Measurements from ENCODE around the gene FAM184A. TPM values are rescaled to one million over a fixed set of nuclear protein-coding genes. Genes with fewer than 3 reads are reported as not detected.

FAM184A gene
- total and polyA plus RNA-seq, 10 of the 15 experiments (the other 5 are each of a cell fraction or from before 2014, with no cell fraction given): 0.15 to 0.23 TPM; not detected in 8

- TF ChIP-seq, protein P1, sequence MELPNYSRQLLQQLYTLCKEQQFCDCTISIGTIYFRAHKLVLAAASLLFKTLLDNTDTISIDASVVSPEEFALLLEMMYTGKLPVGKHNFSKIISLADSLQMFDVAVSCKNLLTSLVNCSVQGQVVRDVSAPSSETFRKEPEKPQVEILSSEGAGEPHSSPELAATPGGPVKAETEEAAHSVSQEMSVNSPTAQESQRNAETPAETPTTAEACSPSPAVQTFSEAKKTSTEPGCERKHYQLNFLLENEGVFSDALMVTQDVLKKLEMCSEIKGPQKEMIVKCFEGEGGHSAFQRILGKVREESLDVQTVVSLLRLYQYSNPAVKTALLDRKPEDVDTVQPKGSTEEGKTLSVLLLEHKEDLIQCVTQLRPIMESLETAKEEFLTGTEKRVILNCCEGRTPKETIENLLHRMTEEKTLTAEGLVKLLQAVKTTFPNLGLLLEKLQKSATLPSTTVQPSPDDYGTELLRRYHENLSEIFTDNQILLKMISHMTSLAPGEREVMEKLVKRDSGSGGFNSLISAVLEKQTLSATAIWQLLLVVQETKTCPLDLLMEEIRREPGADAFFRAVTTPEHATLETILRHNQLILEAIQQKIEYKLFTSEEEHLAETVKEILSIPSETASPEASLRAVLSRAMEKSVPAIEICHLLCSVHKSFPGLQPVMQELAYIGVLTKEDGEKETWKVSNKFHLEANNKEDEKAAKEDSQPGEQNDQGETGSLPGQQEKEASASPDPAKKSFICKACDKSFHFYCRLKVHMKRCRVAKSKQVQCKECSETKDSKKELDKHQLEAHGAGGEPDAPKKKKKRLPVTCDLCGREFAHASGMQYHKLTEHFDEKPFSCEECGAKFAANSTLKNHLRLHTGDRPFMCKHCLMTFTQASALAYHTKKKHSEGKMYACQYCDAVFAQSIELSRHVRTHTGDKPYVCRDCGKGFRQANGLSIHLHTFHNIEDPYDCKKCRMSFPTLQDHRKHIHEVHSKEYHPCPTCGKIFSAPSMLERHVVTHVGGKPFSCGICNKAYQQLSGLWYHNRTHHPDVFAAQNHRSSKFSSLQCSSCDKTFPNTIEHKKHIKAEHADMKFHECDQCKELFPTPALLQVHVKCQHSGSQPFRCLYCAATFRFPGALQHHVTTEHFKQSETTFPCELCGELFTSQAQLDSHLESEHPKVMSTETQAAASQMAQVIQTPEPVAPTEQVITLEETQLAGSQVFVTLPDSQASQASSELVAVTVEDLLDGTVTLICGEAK (IDR thresholded peaks at IDR 0.05; ENCODE audit: borderline replicate concordance): no peak
- TF ChIP-seq E2F8 (IDR thresholded peaks at IDR 0.05; ENCODE audit: low read depth, partially characterized antibody) (no peak), BCL11A (IDR thresholded peaks at IDR 0.05; ENCODE audit: low read depth, low read length) (no peak), CEBPB (IDR thresholded peaks at IDR 0.05; ENCODE audit: borderline replicate concordance in 1 of 2, low read depth in 2 of 2, low read length in 2 of 2) (no peak), ZBTB33 (IDR thresholded peaks at IDR 0.05) (no peak), RUNX3 (IDR thresholded peaks at IDR 0.05; ENCODE audit: low read length) (no peak), CBX5 (IDR thresholded peaks at IDR 0.05; ENCODE audit: low read depth) (no peak), CREB1 (IDR thresholded peaks at IDR 0.05; ENCODE audit: low read depth) (no peak), CHD1 (IDR thresholded peaks at IDR 0.05; ENCODE audit: low read depth, low read length) (no peak)
- TF ChIP-seq, protein P2, sequence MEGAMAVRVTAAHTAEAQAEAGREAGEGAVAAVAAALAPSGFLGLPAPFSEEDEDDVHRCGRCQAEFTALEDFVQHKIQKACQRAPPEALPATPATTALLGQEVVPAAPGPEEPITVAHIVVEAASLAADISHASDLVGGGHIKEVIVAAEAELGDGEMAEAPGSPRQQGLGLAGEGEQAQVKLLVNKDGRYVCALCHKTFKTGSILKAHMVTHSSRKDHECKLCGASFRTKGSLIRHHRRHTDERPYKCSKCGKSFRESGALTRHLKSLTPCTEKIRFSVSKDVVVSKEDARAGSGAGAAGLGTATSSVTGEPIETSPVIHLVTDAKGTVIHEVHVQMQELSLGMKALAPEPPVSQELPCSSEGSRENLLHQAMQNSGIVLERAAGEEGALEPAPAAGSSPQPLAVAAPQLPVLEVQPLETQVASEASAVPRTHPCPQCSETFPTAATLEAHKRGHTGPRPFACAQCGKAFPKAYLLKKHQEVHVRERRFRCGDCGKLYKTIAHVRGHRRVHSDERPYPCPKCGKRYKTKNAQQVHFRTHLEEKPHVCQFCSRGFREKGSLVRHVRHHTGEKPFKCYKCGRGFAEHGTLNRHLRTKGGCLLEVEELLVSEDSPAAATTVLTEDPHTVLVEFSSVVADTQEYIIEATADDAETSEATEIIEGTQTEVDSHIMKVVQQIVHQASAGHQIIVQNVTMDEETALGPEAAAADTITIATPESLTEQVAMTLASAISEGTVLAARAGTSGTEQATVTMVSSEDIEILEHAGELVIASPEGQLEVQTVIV (IDR thresholded peaks at IDR 0.05; ENCODE audit: borderline replicate concordance, partially characterized antibody): no peak
- TF ChIP-seq, protein P3, sequence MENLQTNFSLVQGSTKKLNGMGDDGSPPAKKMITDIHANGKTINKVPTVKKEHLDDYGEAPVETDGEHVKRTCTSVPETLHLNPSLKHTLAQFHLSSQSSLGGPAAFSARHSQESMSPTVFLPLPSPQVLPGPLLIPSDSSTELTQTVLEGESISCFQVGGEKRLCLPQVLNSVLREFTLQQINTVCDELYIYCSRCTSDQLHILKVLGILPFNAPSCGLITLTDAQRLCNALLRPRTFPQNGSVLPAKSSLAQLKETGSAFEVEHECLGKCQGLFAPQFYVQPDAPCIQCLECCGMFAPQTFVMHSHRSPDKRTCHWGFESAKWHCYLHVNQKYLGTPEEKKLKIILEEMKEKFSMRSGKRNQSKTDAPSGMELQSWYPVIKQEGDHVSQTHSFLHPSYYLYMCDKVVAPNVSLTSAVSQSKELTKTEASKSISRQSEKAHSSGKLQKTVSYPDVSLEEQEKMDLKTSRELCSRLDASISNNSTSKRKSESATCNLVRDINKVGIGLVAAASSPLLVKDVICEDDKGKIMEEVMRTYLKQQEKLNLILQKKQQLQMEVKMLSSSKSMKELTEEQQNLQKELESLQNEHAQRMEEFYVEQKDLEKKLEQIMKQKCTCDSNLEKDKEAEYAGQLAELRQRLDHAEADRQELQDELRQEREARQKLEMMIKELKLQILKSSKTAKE (IDR thresholded peaks at IDR 0.05; ENCODE audit: low read depth, poor library complexity, severe bottlenecking): no peak
- TF ChIP-seq, protein P4, sequence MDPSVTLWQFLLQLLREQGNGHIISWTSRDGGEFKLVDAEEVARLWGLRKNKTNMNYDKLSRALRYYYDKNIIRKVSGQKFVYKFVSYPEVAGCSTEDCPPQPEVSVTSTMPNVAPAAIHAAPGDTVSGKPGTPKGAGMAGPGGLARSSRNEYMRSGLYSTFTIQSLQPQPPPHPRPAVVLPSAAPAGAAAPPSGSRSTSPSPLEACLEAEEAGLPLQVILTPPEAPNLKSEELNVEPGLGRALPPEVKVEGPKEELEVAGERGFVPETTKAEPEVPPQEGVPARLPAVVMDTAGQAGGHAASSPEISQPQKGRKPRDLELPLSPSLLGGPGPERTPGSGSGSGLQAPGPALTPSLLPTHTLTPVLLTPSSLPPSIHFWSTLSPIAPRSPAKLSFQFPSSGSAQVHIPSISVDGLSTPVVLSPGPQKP (IDR thresholded peaks at IDR 0.05; ENCODE audit: low read depth, low read length): no peak
Measured at GRCh38 chr6:119083007-119083406, 4.5 kb upstream of the FAM184A start (continued).

All from GM12878 (cell line).